Gastroesophageal sphincter (tissue), 4 donors: ENCODE measurements around the gene TSPAN11. TPM values are rescaled to one million over a fixed set of nuclear protein-coding genes. Genes with fewer than 3 reads are reported as not detected.

ENCODE experiments used
- ATAC-seq: fragments of 150-250 bp; one replicate; pipeline ENCODE4 v1.9.1; 2016; ENCODE audit warnings: mild to moderate bottlenecking, moderate library complexity
- H3K27ac ChIP-seq, 4 donors: fragments of 200-600 bp; sonication (generic) in 3 of 4; 1 replicate in 3 of 4; 2 replicates in 1 of 4; pipeline ENCODE4 v1.5.1; 2016 to 2019
- H3K27me3 ChIP-seq: fragments of 200-600 bp; sonication (generic); one replicate; pipeline ENCODE4 v1.5.1; 2019
- H3K36me3 ChIP-seq, 2 donors: fragments of 200-600 bp; sonication (generic); one replicate each; pipeline ENCODE4 v1.5.1; 2019; ENCODE audit warnings: control low read depth in 1 of 2
- H3K4me1 ChIP-seq, 3 donors: fragments of 200-600 bp; sonication (generic); 1 replicate in 2 of 3; 2 replicates in 1 of 3; pipeline ENCODE4 v1.5.1; 2016 to 2019; ENCODE audit warnings: control low read depth in 2 of 3
- H3K4me3 ChIP-seq, 2 donors: fragments of 200-600 bp; sonication (generic); one replicate each; pipeline ENCODE4 v1.5.1; 2019; ENCODE audit warnings: mild to moderate bottlenecking in 1 of 2, moderate library complexity in 1 of 2
- H3K9me3 ChIP-seq, 3 donors: fragments of 200-600 bp; sonication (generic); one replicate each; pipeline ENCODE4 v1.5.1; 2017 to 2019; ENCODE audit warnings: control low read depth in 2 of 3
- CTCF ChIP-seq, 4 experiments: fragments of 200-600 bp in 2 of 4; fragments of 450-650 bp in 2 of 4; sonication (generic) in 1 of 4; IDR thresholded peaks; one replicate each; pipeline ENCODE4 v1.5.1; 2017 to 2019; ENCODE audit warnings: antibody characterized with exemption in 4 of 4, mild to moderate bottlenecking in 2 of 4, moderate library complexity in 2 of 4
- EP300 ChIP-seq: sonication (generic); formaldehyde crosslinking; IDR thresholded peaks from one replicate; pipeline ENCODE4 v1.6.1; 2017; ENCODE audit warnings: antibody characterized with exemption, mild to moderate bottlenecking
- POLR2A ChIP-seq, 2 donors: fragments of 450-650 bp; IDR thresholded peaks; one replicate each; pipeline ENCODE4 v1.6.1; 2017; ENCODE audit warnings: antibody characterized with exemption in 2 of 2, mild to moderate bottlenecking in 2 of 2, moderate library complexity in 1 of 2
- POLR2AphosphoS5 ChIP-seq: sonication (generic); formaldehyde crosslinking; IDR thresholded peaks from one replicate; pipeline ENCODE4 v1.6.1; 2017; ENCODE audit warnings: antibody characterized with exemption
- WGBS, 2 donors: methylation state at CpG; one replicate each; pipeline ENCODE4 v1.1.5; 2018; ENCODE audit warnings: low coverage in 1 of 2; 5-methylcytosine and 5-hydroxymethylcytosine counted together
- total RNA-seq, 4 donors: library from RNA; depleted of rRNA; stranded (reverse); fragments of >200 nt; gene quantifications; one replicate each; pipeline ENCODE4 v1.1.0, GENCODE V29; 2016

Gene TSPAN11
- total RNA-seq, 4 donors from 2014 or later: 4.8 to 15.9 (median 6.5) TPM

GRCh38 chr12:31003861-31004640 lies 77.5 kb downstream of the TSPAN11 start:
- ATAC-seq: no peak
- H3K9me3 ChIP-seq: no peaks in the 10 kb centered on the region
- TF ChIP-seq POLR2A (IDR thresholded peaks at IDR 0.05): no peak
- TF ChIP-seq EP300: no peak
- no peak for TF ChIP-seq POLR2AphosphoS5
- no peak for TF ChIP-seq CTCF (IDR thresholded peaks at IDR 0.05)
- H3K27ac ChIP-seq: no peak overlapping the region
- no peaks in the 10 kb centered on the region for H3K27me3 ChIP-seq
- no peaks in the 10 kb centered on the region for H3K4me1 ChIP-seq
- no peaks in the 10 kb centered on the region for H3K36me3 ChIP-seq
- H3K4me3 ChIP-seq: no peak overlapping the region
- 86 to 94% methylated on average over 2 of the region's 7 CpGs for WGBS, 2 donors

GRCh38 chr12:31004666-31005065 lies 78.1 kb downstream of the TSPAN11 start:
- no peak for TF ChIP-seq POLR2A (IDR thresholded peaks at IDR 0.05)
- no peak for TF ChIP-seq CTCF (IDR thresholded peaks at IDR 0.05)
- no peak for TF ChIP-seq POLR2AphosphoS5
- TF ChIP-seq EP300: no peak
- H3K36me3 ChIP-seq: no peaks in the 10 kb centered on the region
- H3K4me1 ChIP-seq: no peaks in the 10 kb centered on the region
- H3K4me3 ChIP-seq: no peak overlapping the region
- no peak overlapping the region for H3K27ac ChIP-seq
- no peaks in the 10 kb centered on the region for H3K27me3 ChIP-seq
- ATAC-seq: no peak
- WGBS, 2 donors: 93% methylated on average over 4 of the region's 5 CpGs; no CpG with 5 or more reads in 1 of the 2 donors
- no peaks in the 10 kb centered on the region for H3K9me3 ChIP-seq

GRCh38 chr12:31005256-31005943 lies 78.9 kb downstream of the TSPAN11 start:
- no peak overlapping the region for H3K4me3 ChIP-seq
- H3K27me3 ChIP-seq: no peaks in the 10 kb centered on the region
- no peak for ATAC-seq
- no peaks in the 10 kb centered on the region for H3K9me3 ChIP-seq
- no peak overlapping the region for H3K27ac ChIP-seq
- no peaks in the 10 kb centered on the region for H3K4me1 ChIP-seq
- WGBS, 2 donors: 96% methylated on average over 4 of the region's 15 CpGs; no CpG with 5 or more reads in 1 of the 2 donors
- no peaks in the 10 kb centered on the region for H3K36me3 ChIP-seq
- TF ChIP-seq POLR2AphosphoS5: no peak

- H3K4me1 ChIP-seq: no peaks in the 10 kb centered on the region
- TF ChIP-seq POLR2AphosphoS5 (no peak), CTCF (IDR thresholded peaks at IDR 0.05) (no peak), POLR2A (IDR thresholded peaks at IDR 0.05) (no peak), EP300 (no peak)
- WGBS, 2 donors: 90 to 93% methylated on average over 2 to 4 of the region's 4 CpGs
- no peaks in the 10 kb centered on the region for H3K9me3 ChIP-seq
- no peak overlapping the region for H3K4me3 ChIP-seq
- H3K27me3 ChIP-seq: no peaks in the 10 kb centered on the region
- no peak for ATAC-seq
- H3K27ac ChIP-seq: no peak overlapping the region
- H3K36me3 ChIP-seq: no peaks in the 10 kb centered on the region
These were observed 79.4 kb downstream of the TSPAN11 start for GRCh38 chr12:31005944-31006361.

- H3K27ac ChIP-seq: no peak overlapping the region
- TF ChIP-seq POLR2AphosphoS5 (no peak), EP300 (no peak), POLR2A (IDR thresholded peaks at IDR 0.05) (no peak), CTCF (IDR thresholded peaks at IDR 0.05) (no peak)
- whole genome bisulfite sequencing, 2 donors: 88 to 100% methylated on average over 3 to 8 of the region's 9 CpGs
- H3K4me3 ChIP-seq: no peak overlapping the region
- no peaks in the 10 kb centered on the region for H3K4me1 ChIP-seq
- no peaks in the 10 kb centered on the region for H3K27me3 ChIP-seq
- ATAC-seq: no peak
- no peaks in the 10 kb centered on the region for H3K36me3 ChIP-seq
- no peaks in the 10 kb centered on the region for H3K9me3 ChIP-seq
These were observed 80.0 kb downstream of the TSPAN11 start for GRCh38 chr12:31006416-31007152.
